GM23248 (cell line): ENCODE results near the gene WDR70.

Experiments used
- EZH2 ChIP-seq: fragments of 200-600 bp; sonication (generic); IDR thresholded peaks from 2 replicates; pipeline ENCODE4 v1.6.1; 2018; ENCODE audit warnings: antibody characterized with exemption, mild to moderate bottlenecking; ENCODE audit not compliant: insufficient read depth, poor library complexity, severe bottlenecking
- EZH2phosphoT487 ChIP-seq: fragments of 200-600 bp; sonication (generic); IDR thresholded peaks from 2 replicates; pipeline ENCODE4 v1.6.1; 2018; ENCODE audit warnings: antibody characterized with exemption, moderate library complexity, mild to moderate bottlenecking, low read depth; ENCODE audit not compliant: insufficient read depth

DNA sequence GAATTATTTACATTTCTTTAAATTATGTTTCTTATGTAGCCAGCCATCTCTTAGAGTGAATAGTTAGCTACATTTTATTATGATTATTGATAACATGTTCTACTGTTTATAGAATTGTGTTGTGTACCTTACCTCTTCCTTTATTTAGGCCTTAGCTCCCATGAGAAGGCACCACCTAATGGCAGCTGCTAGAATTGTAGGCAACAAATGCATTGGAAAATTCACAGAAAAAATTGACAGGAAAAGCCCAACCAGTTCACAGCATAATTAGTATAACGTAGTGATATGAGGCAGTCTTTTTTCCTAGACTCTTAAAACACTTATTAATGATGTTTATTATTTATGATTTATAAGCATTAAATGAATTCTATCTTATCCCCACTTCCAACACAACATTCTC lies 175.8 kb downstream of the WDR70 start:
- TF ChIP-seq EZH2 (no peak), EZH2phosphoT487 (no peak)
